Measurements from ENCODE around the gene PPP2R2B. TPM values are rescaled to one million over a fixed set of nuclear protein-coding genes. Genes with fewer than 3 reads are reported as not detected.

Gene PPP2R2B
- total RNA-seq, 4 donors from 2014 or later = 0.53 to 2.0 (median 1.1) TPM

GRCh38 chr5:146595088-146595487 is 283.5 kb downstream of the PPP2R2B start:
- no peaks in the 10 kb centered on the region for H3K36me3 ChIP-seq
- intact Hi-C loops (cut with DNase I) = no loop called here
- no peak for TF ChIP-seq CTCF (IDR thresholded peaks at IDR 0.05)
- no peak for TF ChIP-seq POLR2A (IDR thresholded peaks at IDR 0.05)
- no peak overlapping the region for H3K27ac ChIP-seq
- no peak overlapping the region for H3K4me3 ChIP-seq
- H3K9me3 ChIP-seq = no peaks in the 10 kb centered on the region
- no peaks in the 10 kb centered on the region for H3K4me1 ChIP-seq
- no peaks in the 10 kb centered on the region for H3K27me3 ChIP-seq
- DNase-seq = no peak
- WGBS, 2 donors = 38 to 58% methylated on average over 2 of the region's 2 CpGs

GRCh38 chr5:146592352-146592751 is 286.2 kb downstream of the PPP2R2B start:
- no peaks in the 10 kb centered on the region for H3K27me3 ChIP-seq
- WGBS, 2 donors = 58 to 62% methylated on average over 2 of the region's 2 CpGs
- no peak for TF ChIP-seq CTCF (IDR thresholded peaks at IDR 0.05)
- TF ChIP-seq POLR2A (IDR thresholded peaks at IDR 0.05) = no peak
- intact Hi-C loops (cut with DNase I) = no loop called here
- H3K4me3 ChIP-seq = no peak overlapping the region
- no peaks in the 10 kb centered on the region for H3K9me3 ChIP-seq
- H3K4me1 ChIP-seq = peaks cover 0 to 12% (median 0%) of the 10 kb centered on the region in 3 donors
- H3K36me3 ChIP-seq = no peaks in the 10 kb centered on the region
- no peak for DNase-seq
- H3K27ac ChIP-seq = no peak overlapping the region

GRCh38 chr5:146589028-146589345 is 289.6 kb downstream of the PPP2R2B start:
- H3K36me3 ChIP-seq = no peaks in the 10 kb centered on the region
- TF ChIP-seq CTCF (IDR thresholded peaks at IDR 0.05) (no peak), POLR2A (IDR thresholded peaks at IDR 0.05) (no peak)
- intact Hi-C loops (cut with DNase I) = no loop called here
- H3K4me1 ChIP-seq = peaks cover 0 to 12% (median 0%) of the 10 kb centered on the region in 3 donors
- H3K9me3 ChIP-seq = no peaks in the 10 kb centered on the region
- no peaks in the 10 kb centered on the region for H3K27me3 ChIP-seq
- H3K4me3 ChIP-seq = no peak overlapping the region
- WGBS, 2 donors = 50 to 70% methylated on average over 3 of the region's 3 CpGs
- DNase-seq = no peak
- no peak overlapping the region for H3K27ac ChIP-seq

DNA sequence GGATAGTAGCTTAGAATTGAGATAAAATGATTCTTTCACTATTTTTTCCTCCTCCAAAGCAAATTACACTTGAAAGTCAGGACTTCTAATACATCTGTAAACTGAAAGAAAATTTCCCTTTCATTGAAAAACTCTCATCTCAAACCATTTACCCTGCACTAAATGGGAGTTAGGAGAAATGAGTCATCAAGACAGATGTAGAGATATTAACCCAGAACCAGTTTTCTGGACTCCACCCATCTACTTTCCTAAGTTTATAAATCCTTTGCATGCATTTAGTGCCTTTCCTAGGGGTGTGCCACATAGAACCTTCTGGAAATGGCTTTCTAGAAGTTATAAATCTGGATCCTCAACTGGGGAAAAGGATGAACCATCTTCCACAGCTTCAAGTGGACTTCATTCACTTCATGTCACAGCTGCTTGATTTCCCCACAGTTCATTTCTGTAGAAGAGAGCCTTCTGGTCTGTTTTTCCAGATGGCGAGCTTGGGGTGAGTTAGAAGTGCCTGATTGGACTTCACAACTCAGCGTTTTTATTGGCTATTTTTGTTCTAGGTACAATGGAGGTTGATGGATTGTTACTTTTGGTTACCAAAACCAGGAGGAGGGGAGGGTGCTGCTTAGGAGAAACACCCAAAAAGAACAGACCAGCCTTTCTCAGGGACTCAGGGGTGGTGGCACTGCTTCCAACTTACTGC is 290.1 kb downstream of the PPP2R2B start:
- Histone ChIP-seq H3K27ac (no peak overlapping the region), H3K9me3 (no peaks in the 10 kb centered on the region), H3K36me3 (no peaks in the 10 kb centered on the region), H3K4me1 (peaks cover 0 to 12% (median 0%) of the 10 kb centered on the region in 3 donors), H3K4me3 (no peak overlapping the region), H3K27me3 (no peaks in the 10 kb centered on the region)
- TF ChIP-seq CTCF (IDR thresholded peaks at IDR 0.05) = no peak
- no peak for TF ChIP-seq POLR2A (IDR thresholded peaks at IDR 0.05)
- 76 to 83% methylated on average over 2 of the region's 2 CpGs for WGBS, 2 donors
- DNase-seq = no peak
- intact Hi-C loops (cut with DNase I) = no loop called here

DNA sequence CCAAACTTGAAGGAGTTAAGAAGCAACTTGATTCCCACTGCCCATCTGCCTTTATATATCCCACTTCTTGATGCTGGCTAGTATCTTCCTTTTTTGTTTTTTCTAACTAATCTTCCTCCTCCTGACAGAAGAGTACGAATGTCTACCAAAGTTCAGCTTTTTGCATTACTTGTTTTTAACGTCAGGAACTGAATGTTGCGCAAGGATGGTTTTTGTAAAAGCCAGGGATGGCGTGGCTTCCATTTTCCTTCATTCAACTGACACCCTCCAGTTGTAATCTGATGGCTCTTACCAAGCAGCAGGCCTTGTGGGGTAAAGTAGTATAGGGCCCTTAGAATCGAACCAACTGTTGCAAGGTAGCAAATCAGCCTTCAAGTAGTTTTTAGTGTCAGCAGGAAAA is 291.8 kb downstream of the PPP2R2B start:
- Histone ChIP-seq H3K36me3 (no peaks in the 10 kb centered on the region), H3K27me3 (peaks cover 0 to 4% (median 0%) of the 10 kb centered on the region in 4 donors), H3K27ac (no peak overlapping the region), H3K4me1 (peaks cover 0 to 12% (median 0%) of the 10 kb centered on the region in 3 donors), H3K9me3 (no peaks in the 10 kb centered on the region), H3K4me3 (no peak overlapping the region)
- intact Hi-C loops (cut with DNase I) = no loop called here
- TF ChIP-seq POLR2A (IDR thresholded peaks at IDR 0.05) (no peak), CTCF (IDR thresholded peaks at IDR 0.05) (no peak)
- DNase-seq = no peak
- WGBS, 2 donors = 69 to 84% methylated on average over 5 of the region's 5 CpGs

Measured in esophagus squamous epithelium (tissue), 5 donors.